ENCODE results near the gene MAN2C1.
"Not testable (repeated sequence)": the region's sequence is repeated elsewhere in the genome, so short reads cannot be mapped to it uniquely, and the experiment has no call there.

MAN2C1 gene

DNA sequence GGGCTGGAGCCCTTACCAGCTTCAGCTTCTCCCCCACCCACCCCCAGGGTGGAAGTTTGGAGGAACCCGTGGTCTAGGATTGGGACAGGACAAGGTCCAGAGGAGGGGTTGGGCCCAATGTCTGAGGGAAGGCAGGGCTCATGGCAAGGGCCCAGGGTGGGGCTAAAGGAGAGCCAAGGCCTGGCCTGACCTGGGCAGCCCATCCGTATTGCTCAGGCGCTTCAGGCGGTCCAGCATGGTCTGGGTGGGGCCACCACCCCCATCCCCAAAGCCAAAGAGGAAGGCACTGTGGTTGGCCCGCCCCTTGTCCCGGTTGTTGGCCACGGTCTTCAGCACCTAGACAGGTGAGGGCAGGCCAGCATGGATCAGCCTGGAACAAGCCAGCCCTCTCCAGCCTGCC is 7.6 kb downstream of the MAN2C1 start:
- no peak for DNase-seq

DNA sequence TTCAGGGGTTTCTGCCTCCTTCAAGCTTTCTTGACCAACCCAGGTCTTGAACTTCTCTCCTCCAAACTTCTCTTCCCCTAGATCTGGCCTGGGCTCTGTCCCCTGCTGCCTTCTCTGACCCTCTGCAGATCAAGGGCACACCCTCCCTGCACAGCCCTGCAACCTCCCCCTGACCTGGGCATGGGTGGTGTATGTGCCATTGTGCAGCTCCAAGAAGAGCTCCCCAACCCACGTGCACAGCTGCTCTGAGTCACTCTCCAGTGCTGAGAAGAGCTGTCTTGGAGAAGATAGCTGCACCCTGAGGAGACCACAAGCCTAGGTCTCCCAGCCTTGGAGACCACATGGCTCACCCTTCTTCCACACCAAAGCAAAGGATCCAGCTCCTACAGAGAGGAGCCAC is 8.0 kb downstream of the MAN2C1 start:
- no peak for DNase-seq

DNA sequence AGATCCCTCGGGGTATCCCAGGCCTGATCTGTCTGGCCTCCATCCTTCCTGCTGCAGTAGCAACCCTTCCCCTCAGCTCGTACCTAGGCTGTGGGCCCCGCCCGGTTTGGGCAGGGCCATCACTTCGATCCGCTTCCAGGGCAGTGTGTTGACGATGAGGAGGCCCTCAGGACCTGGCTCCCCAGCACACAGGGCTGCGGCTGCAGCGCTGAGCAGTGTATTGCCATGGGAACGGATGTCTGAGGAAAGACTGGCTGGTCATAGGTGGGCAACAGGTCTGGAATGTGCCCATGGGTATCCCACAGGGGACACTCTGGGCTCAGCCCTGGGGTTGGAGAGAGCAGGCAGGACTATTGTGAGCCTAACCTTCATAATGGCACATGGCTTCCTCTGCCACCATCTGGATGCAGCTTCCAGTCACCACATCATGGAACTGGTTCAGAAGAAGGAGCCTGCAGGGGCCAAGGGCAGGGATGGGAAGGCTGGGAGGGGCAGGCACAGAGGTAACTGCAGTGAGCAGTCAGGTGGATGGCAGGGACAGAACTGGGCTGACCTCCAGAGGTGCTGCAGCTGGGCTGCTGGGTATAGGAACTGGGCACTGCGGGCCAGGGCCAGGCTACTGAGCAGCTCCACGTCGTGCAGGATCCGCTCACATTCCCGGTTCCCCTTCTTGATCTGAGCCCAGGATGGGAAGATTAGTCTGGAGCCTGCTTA is 8.7 kb downstream of the MAN2C1 start:
- no peak for DNase-seq

DNA sequence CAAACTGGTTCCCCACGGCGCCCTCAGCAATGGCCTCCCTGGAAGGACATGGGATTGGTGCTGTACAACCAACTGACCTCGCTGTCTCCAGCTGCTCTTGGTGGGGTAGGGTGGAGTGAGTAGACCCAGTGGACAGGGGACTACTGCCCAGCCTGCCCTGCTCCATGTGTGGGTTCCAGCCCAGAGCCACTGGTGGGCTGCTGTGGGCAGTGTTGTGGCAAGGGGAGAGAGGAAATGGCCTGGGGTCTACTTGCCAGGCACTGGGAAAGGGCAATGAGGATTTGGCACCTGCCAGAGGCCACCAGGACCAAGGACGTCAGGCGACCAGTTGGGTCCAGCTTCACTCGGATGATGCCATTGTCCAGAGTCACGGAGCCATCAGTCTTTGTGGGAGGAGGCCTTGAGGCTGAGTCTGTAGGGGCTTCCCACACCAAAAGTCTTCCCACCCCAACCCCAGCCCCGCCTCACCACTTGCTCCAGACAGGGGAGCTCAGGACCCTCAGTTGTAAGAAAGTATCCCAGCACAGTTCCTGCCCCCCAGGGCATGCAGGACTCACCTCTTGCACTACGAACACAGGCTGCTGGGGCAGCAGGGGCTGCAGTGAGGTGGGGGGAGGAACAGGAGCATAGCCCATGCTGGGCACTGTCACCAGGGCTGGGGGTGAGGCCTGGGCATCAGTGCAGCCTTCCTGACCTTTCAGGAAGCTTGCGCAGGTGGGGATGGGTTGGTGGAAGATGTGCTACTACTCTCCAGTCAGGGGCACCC is 9.5 kb downstream of the MAN2C1 start:
- no peak for DNase-seq

DNA sequence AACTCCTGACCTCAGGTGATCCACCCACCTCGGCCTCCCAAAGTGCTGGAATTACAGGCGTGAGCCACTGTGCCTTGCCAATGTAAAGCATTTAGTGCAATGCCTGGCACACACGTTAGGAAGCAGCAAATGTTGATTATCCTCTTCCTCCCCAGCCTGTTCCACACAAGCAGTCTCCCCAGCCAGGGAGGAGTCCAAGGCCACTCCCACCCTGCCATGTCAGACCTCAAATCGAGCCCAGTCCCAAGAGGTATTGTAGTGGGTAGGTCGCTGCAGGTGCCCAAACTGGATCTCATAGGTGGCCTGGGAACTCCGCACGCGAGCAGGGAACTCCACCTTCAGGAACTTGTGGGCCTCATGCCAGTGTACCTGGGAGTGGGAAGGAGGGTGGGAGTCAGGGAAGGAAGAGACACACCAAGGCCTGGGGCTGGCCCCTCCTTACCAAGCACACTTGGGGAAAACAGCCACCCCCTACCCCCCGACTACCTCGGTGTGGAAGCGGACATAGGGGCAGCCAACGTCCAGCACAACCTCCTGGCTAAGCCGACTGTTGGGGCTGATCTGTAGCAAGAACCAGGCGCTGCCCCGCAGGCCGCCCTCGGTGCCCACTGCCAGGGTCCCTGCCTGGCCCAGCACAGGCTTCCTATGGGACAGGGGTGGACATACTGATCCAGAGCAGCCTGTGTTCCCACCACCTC is 10.3 kb downstream of the MAN2C1 start:
- DNase-seq = no peak

DNA sequence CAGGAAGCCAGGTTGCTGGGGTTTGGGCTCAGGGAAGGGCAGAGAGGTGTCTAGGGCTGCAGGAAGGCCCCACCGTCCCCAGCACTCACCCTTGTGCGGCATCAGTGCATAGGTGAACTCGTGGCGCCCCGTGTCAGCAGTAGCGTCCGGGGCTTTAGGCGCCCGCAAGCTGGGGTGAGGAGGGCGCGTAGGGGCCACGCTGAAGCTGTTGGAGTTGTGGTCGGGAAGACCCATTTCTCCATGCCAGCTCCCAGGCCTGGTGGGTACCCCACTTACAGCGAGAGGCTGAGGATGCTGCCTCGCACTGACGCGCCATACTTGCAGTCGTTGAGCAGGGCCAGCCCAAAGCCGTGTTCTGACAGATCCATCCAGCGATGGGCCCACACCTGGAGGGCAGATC is 11.9 kb downstream of the MAN2C1 start:
- DNase-seq = no peak

DNA sequence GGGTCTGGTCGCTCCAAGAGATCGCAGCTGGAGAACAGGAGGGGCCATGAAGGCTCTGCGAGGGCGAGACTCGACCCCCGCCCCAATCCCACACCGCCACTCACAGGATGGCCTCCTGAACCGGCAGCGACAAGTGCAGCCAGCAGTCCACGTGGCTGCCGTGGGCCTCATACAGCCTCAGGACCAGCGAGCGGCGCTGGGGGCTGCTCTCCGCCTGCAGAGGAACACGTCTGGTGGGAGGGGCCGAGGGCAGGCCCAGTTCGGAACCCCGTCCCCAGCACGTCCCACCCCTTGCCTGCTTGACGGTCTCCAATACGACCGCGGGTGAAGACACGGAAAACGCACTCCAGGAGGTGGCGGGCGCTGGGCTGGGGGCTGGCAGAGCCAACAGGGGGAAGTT is 12.4 kb downstream of the MAN2C1 start:
- no peak for DNase-seq

DNA sequence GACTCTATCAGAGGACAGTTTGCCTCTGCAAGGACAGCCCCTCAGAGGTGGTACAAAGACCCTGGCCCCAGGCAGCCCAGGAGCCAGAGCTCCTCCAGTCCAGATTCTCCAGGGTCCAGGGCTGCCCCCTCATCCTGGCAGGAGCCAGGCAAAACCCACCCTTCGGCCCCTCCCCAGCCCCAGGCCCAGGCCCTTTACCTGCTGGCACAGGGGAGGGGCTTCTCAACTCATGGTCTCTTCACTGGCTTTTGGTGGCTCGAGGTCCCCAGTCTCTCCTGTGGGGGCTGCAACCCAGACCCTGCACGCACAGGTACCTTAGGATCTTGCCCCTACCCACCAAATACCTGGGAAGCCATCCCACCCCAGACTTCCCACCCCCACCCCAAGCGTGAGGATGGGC is 13.0 kb downstream of the MAN2C1 start:
- no peak for DNase-seq

DNA sequence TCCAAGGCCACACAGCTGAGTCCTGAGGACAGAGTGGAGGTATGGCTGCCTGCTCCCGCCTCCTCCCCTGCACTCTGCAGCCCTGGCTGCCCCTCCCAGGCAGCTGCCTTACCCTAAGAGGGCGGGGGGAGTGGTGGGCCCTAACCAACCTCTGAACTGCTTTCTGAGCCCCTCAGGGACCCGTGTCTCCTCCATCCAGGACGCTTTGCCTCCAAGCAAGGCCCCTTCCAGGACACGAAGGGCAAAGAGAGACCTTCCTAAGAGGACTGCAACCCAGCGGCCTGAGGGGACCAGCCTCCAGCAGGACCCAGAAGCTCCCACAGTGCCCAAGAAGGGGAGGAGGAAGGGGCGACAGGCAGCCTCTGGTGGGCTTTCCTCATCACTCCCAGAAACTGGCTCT is 14.0 kb downstream of the MAN2C1 start:
- no peak for DNase-seq

DNA sequence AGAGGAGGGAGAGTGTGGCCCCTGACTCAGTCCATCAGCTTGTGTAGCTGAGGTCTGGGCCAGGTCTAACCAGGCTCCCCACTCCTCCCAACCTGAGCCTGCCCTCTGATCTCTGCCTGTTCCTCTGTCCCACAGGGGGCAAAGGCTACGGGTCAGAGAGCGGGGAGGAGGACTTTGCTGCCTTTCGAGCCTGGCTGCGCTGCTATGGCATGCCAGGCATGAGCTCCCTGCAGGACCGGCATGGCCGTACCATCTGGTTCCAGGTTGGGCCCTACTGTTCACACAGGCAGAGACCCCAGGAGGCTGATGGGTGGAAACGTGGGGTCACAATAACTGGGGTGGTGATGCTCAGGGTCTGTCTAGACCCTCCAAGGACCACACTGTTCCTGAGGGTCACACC is 14.8 kb downstream of the MAN2C1 start:
- DNase-seq = no peak

DNA sequence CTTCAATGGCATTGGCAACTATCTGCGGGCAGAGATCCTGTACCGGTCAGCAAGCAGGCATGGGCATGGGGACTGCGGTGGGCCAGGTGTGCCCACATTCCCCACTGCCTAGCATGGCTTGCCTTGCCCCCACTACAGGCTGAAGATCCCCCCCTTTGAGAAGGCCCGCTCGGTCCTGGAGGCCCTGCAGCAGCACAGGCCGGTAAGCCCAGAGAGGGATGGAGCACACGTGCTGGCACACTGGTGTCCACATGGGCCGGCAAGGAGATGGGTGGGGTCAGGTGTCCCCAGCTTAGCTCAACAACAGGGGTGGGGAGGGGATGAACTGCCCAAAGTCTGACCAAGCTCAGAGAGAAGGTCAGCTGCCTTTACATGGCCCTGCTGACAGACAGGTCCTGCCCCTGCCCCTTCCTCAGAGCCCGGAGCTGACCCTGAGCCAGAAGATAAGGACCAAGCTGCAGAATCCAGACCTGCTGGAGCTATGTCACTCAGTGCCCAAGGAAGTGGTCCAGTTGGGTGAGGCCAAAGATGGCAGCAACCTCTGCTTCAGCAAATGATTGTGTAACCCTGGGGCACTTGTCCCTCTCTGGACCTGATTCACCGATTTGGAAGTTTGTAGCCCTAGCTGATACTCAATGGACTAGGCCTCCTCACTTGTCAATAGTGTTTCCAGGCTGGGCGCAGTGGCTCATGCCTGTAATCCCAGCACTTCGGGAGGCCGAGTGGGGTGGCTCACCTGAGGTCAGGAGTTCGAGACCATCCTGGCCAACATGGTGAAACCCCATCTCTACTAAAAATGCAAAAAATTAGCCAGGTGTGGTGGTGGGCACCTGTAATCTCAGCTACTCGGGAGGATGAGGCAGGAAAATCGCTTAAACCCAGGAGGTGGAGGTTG is 16.0 kb downstream of the MAN2C1 start:
- DNase-seq = no peak

DNA sequence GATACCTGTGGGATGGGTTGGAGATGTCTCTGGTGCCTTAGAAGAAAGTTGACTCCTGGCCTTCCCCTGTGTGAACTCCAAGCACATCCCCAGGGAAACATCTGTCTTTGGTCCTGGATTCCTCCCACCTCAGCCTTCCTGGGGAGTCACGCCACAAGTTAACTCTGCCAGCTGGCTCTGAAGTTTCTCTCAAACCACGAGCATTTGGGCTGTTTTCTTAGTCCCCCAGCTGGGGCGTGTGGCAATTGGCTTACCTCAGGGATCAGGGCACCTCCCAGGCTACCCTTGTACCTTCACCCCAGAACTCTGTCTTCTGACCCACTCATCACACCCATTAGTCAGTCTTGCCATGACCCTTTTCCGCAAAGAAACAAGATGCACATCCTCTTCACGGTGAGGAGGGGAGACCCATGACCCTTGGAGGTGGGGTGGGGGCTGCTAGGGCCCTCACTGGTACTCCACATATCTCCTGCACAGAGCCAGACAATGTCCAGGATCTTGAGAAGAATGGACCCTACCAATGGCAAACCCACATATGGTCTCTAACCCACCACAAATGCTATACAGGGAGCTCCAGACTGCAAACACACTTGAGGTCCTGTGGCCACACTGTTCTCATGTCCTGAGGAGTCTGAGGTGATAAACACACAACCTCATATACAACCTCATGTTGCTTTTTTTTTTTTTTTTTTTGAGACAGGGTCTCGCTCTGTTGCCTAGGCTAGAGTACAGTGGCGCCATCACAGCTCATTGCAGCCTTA is 17.6 kb downstream of the MAN2C1 start:
- DNase-seq = no peak

DNA sequence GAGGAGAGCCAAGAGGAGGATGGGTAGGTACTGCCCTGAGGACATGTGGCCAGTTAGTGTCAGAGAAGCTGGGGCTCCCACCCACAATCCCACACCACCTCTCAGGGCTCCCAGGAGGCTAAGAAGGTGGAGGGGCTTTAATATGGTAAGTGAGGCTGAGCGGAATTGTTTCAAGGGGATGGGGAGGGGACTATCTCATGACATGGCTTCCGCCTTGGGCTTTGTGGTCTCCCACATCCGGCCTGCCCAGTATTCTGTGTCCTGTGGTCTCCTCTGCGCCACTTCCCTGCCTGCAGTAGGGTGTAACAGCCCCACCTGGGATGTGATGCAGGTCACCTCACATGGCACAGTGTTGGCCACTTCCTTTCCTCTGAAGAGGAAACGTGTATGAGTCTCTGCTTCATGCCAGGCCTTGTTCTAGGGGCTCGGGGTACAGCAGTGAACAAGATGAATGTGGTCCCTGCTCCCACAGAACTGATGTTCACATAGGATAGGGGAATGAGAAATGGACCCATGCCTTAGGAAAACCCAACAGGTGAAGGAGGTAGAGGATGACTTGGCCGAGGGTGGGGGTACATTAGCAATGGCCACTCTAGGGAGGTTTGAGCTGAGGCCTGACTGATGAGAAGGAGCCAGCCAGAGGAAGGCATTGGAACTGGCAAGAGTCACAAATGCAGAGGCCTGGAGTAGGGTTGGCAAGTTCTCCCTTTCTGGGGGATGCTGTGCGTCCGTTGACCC is 18.4 kb downstream of the MAN2C1 start:
- DNase-seq = no peak

DNA sequence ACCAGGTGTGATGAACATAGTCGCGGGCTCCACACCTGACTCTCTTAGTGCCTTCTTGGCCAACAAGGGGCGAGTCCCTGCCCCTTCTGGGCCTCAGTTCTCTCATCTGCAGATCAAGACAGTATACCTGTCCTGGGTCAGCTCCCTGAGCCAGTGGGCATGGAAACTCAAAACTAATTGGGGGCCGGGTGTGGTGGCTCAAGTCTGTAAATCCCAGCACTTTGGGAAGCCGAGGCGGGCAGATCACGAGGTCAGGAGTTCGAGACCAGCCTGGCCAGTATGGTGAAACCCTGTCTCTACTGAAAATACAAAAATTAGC is 19.1 kb downstream of the MAN2C1 start:
- DNase-seq = not testable (repeated sequence)

DNA sequence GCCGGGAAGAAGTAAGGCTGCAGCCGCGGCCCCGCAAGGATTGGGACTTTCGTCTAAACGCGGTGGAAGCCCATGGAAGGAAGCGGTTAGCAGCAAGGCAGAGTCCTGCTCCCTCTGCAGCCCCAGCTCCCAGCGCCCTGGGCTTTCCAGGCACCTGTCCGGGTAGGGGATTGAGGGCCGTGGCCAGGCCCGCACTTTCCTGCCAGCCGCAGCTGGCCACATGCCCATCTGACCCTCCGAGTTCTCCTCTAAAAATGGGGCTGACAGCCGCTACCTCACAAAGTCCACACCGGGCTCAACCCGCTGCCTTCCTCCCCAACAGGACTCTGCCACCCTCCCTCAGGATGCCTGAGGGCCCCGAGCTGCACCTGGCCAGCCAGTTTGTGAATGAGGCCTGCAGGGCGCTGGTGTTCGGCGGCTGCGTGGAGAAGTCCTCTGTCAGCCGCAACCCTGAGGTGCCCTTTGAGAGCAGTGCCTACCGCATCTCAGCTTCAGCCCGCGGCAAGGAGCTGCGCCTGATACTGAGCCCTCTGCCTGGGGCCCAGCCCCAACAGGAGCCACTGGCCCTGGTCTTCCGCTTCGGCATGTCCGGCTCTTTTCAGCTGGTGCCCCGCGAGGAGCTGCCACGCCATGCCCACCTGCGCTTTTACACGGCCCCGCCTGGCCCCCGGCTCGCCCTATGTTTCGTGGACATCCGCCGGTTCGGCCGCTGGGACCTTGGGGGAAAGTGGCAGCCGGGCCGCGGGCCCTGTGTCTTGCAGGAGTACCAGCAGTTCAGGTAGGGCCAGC is 19.7 kb downstream of the MAN2C1 start:
- DNase-seq = no peak

DNA sequence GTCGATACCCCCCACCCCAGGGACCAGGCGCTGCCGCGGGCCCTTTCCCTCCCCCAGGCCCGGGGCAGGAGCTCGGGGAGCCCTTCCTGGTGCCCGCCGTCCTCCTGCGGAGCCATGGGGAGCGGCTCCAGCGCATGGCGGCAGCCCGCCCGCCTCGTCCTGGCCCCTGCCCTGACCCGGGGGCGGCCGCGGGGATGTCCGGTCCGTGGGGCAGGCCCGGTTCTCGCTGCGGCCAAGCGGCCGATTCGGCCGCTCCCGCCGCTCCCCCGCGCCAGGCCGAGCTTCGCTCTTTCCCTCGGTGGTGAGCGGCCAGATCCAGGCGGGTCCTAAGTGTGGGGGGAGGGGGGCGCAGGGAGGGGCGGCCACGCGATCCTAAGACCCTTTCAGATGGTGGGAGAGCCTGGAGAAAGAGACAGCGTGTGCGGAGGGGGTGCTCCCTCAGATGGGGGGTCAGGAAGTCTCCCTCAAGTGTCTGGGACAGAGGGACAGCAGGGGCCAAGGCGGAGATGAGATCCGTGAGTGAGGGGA is 20.3 kb downstream of the MAN2C1 start:
- DNase-seq = no peak

DNA sequence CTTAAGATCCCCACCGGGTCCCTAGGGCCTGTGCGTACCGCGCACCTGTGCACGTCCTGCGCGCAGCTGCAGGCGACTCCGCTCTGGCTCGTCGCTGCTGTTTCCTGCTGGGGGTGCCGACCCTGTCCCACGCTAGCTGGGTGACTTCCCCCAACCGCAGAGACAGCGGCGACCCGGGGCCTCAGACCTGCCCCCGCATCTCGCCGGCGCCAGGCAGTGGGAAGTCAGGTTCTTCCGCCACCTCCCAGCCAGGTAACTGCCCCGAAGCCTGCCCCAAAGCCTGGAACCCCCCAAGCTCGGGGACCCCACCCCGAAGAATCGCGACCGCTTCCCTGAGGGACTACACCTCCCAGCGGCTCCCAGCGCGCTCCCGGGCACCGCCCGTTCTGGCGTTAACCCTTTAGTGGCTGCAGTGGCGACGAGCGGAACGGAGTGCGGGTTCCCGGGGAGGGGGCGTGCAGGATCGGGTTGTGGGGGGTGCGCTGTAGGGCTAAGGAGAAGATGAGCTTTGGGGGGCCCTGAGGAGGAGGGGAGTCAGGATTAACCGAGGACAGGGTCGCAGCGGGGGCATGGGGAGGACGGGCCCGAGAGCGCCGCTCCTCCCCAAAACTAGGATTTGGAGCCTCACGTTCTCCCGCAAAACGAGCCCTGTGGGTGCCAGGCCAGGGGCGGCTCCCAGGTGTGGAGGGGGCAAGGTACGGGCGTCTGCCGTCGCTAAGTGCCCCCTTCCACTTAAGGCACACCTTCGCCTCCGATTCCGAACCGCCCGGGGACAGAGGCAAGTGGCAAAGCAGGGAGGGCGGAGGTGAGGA is 21.0 kb downstream of the MAN2C1 start:
- DNase-seq = no peak

DNA sequence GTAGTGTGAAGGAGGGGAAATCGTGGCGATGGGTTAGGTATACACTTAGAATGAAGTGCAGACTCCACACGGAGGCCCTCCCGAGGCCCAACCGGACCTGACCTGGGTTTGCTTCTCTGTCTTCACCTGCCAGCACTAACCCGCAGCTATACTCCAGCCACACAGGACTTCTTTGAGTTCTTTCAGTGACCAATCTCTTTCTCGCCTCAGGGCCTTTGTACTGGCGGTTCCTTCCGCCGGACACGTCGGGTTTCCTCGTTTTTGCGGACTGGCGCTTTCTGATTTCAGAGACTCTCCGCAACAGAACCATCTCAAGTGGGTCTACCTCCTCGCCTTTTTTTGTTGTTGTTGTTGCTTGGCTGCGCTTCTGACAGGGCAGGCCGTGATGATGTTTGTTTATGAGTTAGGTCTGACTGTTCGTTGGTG is 21.6 kb downstream of the MAN2C1 start, which contains the start of gene NEIL1:
TSS of gene NEIL1 (plus strand) at position 244 of the 426 bp plus-strand sequence. CDS start 1,867 bp downstream, outside the sequence.
- no peak for DNase-seq

DNA sequence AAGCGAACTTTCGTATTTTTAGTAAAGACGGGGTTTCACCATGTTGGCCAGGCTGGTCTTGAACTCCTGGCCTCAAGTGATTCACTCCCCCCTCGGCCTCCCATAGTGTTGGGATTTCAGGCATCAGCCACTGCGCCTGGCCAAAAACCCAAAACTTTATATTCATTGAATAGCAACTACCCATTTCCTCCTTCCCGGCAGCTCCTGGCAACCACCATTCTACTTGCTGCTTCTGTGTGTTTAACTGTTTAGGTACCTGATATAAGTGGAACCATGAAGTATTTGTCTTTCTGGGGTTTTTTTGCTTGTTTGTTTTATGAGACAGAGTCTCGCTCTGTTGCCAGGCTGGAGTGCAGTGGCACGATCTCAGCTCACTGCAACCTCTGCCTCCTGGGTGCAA is 24.5 kb downstream of the MAN2C1 start:
- DNase-seq = not testable (repeated sequence)

Data from inflammatory macrophage treated with lipopolysaccharide for 1 hour (primary cell).